Neutrophil (primary cell): ENCODE data around the gene SPEG.

Experiments
- H3K27ac ChIP-seq: fragments of 200-600 bp; sonication (generic); 2 replicates; pipeline ENCODE4 v1.5.1; 2016; ENCODE audit warnings: mild to moderate bottlenecking, moderate library complexity
- H3K27me3 ChIP-seq: fragments of 200-600 bp; sonication (generic); 2 replicates; pipeline ENCODE4 v1.6.0; 2016; ENCODE audit warnings: mild to moderate bottlenecking
- H3K36me3 ChIP-seq: fragments of 200-600 bp; sonication (generic); 2 replicates; pipeline ENCODE4 v1.5.1; 2017
- H3K4me1 ChIP-seq, 2 experiments: fragments of 200-600 bp in 1 of 2; sonication (generic) in 1 of 2; 1 replicate in 1 of 2; 2 replicates in 1 of 2; pipeline versions ENCODE4 v1.5.1 to v1.6.1; 2013 to 2016; ENCODE audit warnings: low read depth in 1 of 2, low read length in 1 of 2, mild to moderate bottlenecking in 1 of 2, moderate library complexity in 1 of 2; ENCODE audit not compliant: control insufficient read depth in 1 of 2, insufficient read depth in 1 of 2
- H3K4me3 ChIP-seq, 2 experiments: fragments of 200-600 bp in 1 of 2; sonication (generic) in 1 of 2; 1 replicate in 1 of 2; 2 replicates in 1 of 2; pipeline ENCODE4 v1.5.1; 2013 to 2016; ENCODE audit warnings: low read depth in 1 of 2, low read length in 1 of 2, mild to moderate bottlenecking in 1 of 2, moderate library complexity in 1 of 2
- H3K9me3 ChIP-seq: fragments of 200-600 bp; sonication (generic); 2 replicates; pipeline ENCODE4 v1.5.1; 2016
- TF ChIP-seq, protein P1 (sequence below): fragments of 200-600 bp; sonication (generic); IDR thresholded peaks from 2 replicates; pipeline ENCODE4 v1.5.1; 2016; ENCODE audit warnings: antibody characterized with exemption

The SPEG gene

DNA sequence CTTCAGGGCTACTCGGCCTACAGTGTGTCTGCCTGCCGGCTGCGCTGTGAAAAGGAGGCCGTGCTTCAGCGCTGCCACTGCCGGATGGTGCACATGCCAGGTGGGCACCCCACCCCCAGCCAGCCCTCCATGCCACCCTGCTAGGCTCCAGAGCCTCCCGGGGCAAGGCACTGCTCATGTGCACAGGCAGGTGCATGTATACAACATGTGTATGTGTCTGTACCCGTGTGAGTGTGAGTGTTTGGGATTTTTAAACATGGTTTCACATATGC, 97.7 kb downstream of the SPEG start:
- Histone ChIP-seq H3K4me1 (no peaks in the 10 kb centered on the region), H3K4me3 (no peak overlapping the region), H3K27ac (no peak overlapping the region), H3K36me3 (no peaks in the 10 kb centered on the region), H3K27me3 (peaks cover 85% of the 10 kb centered on the region), H3K9me3 (no peaks in the 10 kb centered on the region)
- TF ChIP-seq, protein P1, sequence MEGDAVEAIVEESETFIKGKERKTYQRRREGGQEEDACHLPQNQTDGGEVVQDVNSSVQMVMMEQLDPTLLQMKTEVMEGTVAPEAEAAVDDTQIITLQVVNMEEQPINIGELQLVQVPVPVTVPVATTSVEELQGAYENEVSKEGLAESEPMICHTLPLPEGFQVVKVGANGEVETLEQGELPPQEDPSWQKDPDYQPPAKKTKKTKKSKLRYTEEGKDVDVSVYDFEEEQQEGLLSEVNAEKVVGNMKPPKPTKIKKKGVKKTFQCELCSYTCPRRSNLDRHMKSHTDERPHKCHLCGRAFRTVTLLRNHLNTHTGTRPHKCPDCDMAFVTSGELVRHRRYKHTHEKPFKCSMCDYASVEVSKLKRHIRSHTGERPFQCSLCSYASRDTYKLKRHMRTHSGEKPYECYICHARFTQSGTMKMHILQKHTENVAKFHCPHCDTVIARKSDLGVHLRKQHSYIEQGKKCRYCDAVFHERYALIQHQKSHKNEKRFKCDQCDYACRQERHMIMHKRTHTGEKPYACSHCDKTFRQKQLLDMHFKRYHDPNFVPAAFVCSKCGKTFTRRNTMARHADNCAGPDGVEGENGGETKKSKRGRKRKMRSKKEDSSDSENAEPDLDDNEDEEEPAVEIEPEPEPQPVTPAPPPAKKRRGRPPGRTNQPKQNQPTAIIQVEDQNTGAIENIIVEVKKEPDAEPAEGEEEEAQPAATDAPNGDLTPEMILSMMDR = no peak

DNA sequence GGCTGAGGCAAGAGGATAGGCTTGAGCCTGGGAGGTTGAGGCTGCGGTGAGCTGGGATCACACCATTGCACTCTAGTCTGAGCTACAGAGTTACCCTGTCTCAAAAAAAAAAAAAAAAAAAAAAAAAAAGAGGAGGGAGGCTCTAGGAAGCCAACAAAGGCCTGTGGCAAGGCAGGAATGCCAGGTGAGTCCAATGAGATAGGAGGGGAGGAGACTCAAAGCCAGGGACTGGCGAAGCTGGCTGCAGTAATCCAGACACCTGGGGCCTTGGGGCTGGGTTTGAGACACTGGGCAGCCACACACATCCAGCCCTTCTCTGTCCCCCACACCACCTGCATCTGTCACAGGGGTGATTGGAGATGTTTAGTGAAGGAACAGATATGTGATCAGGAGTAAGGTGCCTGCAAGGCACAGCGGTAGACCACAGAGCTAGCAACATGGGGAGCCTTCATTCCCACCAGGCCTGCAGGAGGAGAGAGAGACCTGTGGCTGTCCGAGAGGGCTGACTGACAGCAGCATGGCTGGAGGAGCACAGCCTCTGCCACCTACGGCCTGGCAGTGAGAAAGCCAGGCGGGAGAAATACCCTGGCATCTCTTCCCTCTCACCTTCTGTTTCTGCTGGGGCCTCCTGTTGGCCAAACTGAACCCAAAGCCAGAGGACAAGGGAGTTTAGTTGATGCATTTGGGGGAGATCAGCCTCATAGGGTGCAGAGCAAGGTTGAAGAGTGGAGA, 99.5 kb downstream of the SPEG start:
- TF ChIP-seq, protein P1 = no peak
- no peak overlapping the region for H3K27ac ChIP-seq

GRCh38 chr2:219536425-219536824, 101.8 kb downstream of the SPEG start:
- no peaks in the 10 kb centered on the region for H3K36me3 ChIP-seq
- H3K9me3 ChIP-seq = no peaks in the 10 kb centered on the region
- peaks cover 68% of the 10 kb centered on the region for H3K27me3 ChIP-seq
- H3K4me1 ChIP-seq = peaks cover 0 to 2% of the 10 kb centered on the region in 2 experiments
- TF ChIP-seq, protein P1 = no peak
- H3K4me3 ChIP-seq = no peak overlapping the region
- no peak overlapping the region for H3K27ac ChIP-seq

More for the DNA sequence above, 99.5 kb downstream of the SPEG start:
- no peaks in the 10 kb centered on the region for H3K4me1 ChIP-seq
- H3K9me3 ChIP-seq = no peaks in the 10 kb centered on the region
- no peak overlapping the region for H3K4me3 ChIP-seq
- peaks cover 75% of the 10 kb centered on the region for H3K27me3 ChIP-seq
- H3K36me3 ChIP-seq = no peaks in the 10 kb centered on the region

DNA sequence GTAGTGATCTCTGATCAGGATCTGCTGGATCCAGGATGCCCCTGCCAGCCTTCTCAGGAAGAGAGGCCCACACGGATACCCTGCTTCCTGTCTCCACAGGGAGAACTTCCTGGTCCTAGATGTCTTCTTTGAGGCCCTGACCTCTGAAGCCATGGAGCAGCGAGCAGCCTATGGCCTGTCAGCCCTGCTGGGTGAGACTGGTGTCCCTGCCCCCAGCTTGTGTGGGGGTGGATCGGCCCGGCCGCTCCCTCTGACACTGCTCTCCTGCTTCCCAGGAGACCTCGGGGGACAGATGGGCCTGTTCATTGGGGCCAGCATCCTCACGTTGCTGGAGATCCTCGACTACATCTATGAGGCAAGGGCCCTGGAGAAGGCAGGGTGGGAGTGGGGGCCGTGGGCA, 102.3 kb downstream of the SPEG start:
- Histone ChIP-seq H3K36me3 (no peaks in the 10 kb centered on the region), H3K9me3 (no peaks in the 10 kb centered on the region), H3K4me1 (peaks cover 0 to 7% of the 10 kb centered on the region in 2 experiments), H3K27ac (no peak overlapping the region), H3K27me3 (peaks cover 68% of the 10 kb centered on the region), H3K4me3 (no peak overlapping the region)
- TF ChIP-seq, protein P1 = no peak

DNA sequence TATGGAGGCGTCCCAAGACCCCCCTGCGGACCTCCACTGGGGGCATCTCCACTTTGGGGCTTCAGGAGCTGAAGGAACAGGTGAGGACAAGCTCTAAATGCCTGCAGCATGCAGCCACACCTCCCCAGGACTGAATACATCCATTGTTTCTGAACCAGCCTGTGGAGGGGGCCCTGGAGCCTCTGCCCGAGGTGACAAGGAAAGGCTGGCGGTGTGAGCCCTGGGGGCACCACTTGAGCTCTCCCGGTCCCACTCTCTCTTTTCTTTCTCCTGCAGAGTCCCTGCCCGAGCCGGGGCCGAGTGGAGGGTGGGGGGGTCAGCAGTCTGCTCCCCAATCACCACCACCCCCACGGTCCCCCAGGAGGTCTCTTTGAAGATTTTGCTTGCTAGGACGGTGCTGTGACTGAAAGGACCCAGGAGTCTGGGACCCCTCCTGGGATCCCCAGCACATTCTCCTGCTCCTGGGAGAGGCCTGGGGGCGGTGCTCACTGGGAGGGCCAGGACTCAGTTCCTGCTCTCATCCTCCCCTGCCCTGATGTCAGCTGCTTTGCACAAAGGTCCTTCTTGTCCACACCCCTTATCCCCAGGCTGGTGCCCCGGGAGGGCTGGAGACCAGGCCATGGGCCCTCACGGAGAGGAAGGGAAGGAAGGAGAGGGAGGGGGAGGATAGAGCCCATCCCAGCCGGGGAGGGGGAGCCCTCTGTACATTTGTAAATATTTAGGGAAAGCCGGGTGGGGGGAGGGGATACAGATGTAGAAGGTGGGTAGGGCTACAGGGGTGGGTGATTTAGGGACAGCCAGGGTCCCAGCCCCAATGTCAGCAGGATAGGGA, 103.2 kb downstream of the SPEG start:
- no peak overlapping the region for H3K4me3 ChIP-seq

More for the DNA sequence above, 103.2 kb downstream of the SPEG start:
- Histone ChIP-seq H3K27ac (no peak overlapping the region), H3K9me3 (no peaks in the 10 kb centered on the region), H3K27me3 (peaks cover 68% of the 10 kb centered on the region), H3K4me1 (peaks cover 4 to 9% of the 10 kb centered on the region in 2 experiments), H3K36me3 (no peaks in the 10 kb centered on the region)
- TF ChIP-seq, protein P1 = no peak
